Measurements from ENCODE around the gene TTN.

DNA sequence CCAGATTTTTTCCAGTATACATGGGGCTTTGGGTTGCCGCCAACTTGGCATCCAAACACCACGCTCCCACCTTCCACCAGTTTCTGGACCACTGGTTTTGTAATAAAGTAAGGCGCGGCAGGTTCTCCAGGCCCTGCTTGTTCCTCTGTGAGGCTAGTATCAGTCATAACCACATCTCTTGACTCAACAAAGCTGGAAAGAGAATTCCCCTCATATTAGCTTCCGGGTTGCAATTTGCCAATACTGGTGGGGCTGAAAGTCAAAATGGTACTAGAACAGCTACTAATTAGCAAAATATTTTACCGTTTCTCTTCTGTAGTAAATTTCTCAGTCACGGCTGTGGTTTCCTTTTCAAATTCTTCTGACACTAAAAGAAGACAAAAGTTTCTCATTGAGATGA, 25.0 kb downstream of the TTN start:
- TF ChIP-seq SIN3A (IDR thresholded peaks at IDR 0.05; ENCODE audit: borderline replicate concordance, insufficient read depth, low read depth, low read length) (no peak), POLR2AphosphoS5 (IDR thresholded peaks at IDR 0.05; ENCODE audit: low read depth, low read length) (no peak), REST (IDR thresholded peaks at IDR 0.05; ENCODE audit: insufficient read depth in 1 of 2, low read depth in 2 of 2, low read length in 1 of 2) (no peak), TCF7L2 (IDR thresholded peaks at IDR 0.05; ENCODE audit: low read depth, low read length) (no peak)
- TF ChIP-seq, protein P1, sequence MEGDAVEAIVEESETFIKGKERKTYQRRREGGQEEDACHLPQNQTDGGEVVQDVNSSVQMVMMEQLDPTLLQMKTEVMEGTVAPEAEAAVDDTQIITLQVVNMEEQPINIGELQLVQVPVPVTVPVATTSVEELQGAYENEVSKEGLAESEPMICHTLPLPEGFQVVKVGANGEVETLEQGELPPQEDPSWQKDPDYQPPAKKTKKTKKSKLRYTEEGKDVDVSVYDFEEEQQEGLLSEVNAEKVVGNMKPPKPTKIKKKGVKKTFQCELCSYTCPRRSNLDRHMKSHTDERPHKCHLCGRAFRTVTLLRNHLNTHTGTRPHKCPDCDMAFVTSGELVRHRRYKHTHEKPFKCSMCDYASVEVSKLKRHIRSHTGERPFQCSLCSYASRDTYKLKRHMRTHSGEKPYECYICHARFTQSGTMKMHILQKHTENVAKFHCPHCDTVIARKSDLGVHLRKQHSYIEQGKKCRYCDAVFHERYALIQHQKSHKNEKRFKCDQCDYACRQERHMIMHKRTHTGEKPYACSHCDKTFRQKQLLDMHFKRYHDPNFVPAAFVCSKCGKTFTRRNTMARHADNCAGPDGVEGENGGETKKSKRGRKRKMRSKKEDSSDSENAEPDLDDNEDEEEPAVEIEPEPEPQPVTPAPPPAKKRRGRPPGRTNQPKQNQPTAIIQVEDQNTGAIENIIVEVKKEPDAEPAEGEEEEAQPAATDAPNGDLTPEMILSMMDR (IDR thresholded peaks at IDR 0.05): no peak

All from Panc1 (cell line).